ENCODE data around the gene PDGFC.

PDGFC gene

GRCh38 chr4:156811963-156812362, 159.6 kb downstream of the PDGFC start:
- DNase-seq (ENCODE audit: low spot score): no peak
- POLR2A ChIA-PET (ENCODE audit: low non-redundant PET): no interaction called here
- H3K27ac ChIP-seq: no peak overlapping the region
- TF ChIP-seq, protein P1, sequence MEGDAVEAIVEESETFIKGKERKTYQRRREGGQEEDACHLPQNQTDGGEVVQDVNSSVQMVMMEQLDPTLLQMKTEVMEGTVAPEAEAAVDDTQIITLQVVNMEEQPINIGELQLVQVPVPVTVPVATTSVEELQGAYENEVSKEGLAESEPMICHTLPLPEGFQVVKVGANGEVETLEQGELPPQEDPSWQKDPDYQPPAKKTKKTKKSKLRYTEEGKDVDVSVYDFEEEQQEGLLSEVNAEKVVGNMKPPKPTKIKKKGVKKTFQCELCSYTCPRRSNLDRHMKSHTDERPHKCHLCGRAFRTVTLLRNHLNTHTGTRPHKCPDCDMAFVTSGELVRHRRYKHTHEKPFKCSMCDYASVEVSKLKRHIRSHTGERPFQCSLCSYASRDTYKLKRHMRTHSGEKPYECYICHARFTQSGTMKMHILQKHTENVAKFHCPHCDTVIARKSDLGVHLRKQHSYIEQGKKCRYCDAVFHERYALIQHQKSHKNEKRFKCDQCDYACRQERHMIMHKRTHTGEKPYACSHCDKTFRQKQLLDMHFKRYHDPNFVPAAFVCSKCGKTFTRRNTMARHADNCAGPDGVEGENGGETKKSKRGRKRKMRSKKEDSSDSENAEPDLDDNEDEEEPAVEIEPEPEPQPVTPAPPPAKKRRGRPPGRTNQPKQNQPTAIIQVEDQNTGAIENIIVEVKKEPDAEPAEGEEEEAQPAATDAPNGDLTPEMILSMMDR (conservative IDR thresholded peaks at IDR 0.05; ENCODE audit: low read depth): no peak
- CTCF ChIA-PET: no interaction called here

GRCh38 chr4:156811286-156811685, 160.3 kb downstream of the PDGFC start:
- TF ChIP-seq, protein P1 (conservative IDR thresholded peaks at IDR 0.05; ENCODE audit: low read depth): no peak
- no peak overlapping the region for H3K27ac ChIP-seq
- ChIA-PET CTCF (interaction anchor here (0.7 kb wide), 1 partner anchor 1221 kb away, joined by 4 read pairs; no protein-coding TSS in a partner anchor), POLR2A (ENCODE audit: low non-redundant PET) (no interaction called here)
- no peak for DNase-seq (ENCODE audit: low spot score)

GRCh38 chr4:156805696-156806095, 165.9 kb downstream of the PDGFC start:
- TF ChIP-seq, protein P1 (conservative IDR thresholded peaks at IDR 0.05; ENCODE audit: low read depth): no peak
- POLR2A ChIA-PET (ENCODE audit: low non-redundant PET): no interaction called here
- CTCF ChIA-PET: interaction anchor here (0.7 kb wide), 1 partner anchor 62 kb away, joined by 3 read pairs; no protein-coding TSS in a partner anchor
- peak; percentile 20 for DNase-seq (ENCODE audit: low spot score)
- no peak overlapping the region for H3K27ac ChIP-seq

DNA sequence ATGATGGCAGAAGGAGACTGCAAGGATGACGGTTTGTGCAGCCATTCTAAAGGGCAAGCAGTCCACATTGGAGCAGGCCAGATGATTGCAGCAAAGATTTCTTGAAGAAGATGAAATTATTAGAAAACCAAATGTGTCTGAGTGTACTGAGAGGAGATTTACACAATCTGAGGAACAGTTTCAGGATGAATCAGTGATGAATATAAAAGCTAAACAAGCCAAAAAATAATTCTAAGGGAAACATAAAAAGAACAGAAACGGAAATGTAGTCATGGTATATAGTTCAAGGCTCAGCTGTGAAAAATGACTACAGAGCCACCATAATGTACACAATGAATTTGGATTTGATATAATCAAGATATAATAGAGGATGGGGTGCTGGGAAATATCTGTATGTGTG, 168.5 kb downstream of the PDGFC start:
- TF ChIP-seq, protein P1 (conservative IDR thresholded peaks at IDR 0.05; ENCODE audit: low read depth): no peak
- ChIA-PET POLR2A (ENCODE audit: low non-redundant PET) (no interaction called here), CTCF (no interaction called here)
- H3K27ac ChIP-seq: no peak overlapping the region
- no peak for DNase-seq (ENCODE audit: low spot score)

DNA sequence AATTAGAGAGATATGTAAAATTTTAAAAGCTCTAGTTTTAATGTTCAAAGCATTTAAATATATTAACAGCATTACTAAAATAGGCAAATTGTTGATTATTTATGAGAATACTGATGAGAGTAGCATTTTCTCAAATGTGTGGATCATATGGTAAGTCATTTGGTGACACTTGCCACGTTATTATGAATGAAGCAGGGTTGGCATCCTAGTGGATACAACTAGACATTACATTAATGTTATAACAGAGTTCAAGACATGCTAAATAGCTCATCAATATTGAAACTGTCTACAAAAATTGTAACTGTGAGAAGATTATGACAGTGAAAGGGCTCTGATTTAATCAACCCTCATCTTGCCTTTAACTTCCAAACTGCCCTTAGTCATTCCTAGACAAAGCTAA, 171.1 kb downstream of the PDGFC start:
- TF ChIP-seq, protein P1 (conservative IDR thresholded peaks at IDR 0.05; ENCODE audit: low read depth): no peak
- ChIA-PET POLR2A (ENCODE audit: low non-redundant PET) (no interaction called here), CTCF (interaction anchor here (0.7 kb wide), 1 partner anchor 352 kb away, joined by 3 read pairs; no protein-coding TSS in a partner anchor)
- H3K27ac ChIP-seq: no peak overlapping the region
- no peak for DNase-seq (ENCODE audit: low spot score)

- peak; percentile 50 for DNase-seq (ENCODE audit: low spot score)
- POLR2A ChIA-PET (ENCODE audit: low non-redundant PET): no interaction called here
- CTCF ChIA-PET: no interaction called here
- no peak overlapping the region for H3K27ac ChIP-seq
- TF ChIP-seq, protein P1 (conservative IDR thresholded peaks at IDR 0.05; ENCODE audit: low read depth): no peak
Measured at GRCh38 chr4:156799121-156799589, 172.4 kb downstream of the PDGFC start.

Measured in RWPE1 (cell line).